CD14-positive monocyte (primary cell): ENCODE results near the gene YJU2. TPM values are rescaled to one million over a fixed set of nuclear protein-coding genes. Genes with fewer than 3 reads are reported as not detected.

Source experiments
- DNase-seq, 3 donors: peaks; one replicate each; pipeline ENCODE4 v3.0.0-alpha.2; 2011 to 2022
- H2AFZ ChIP-seq: 2 replicates; pipeline ENCODE4 v1.6.0; 2012; ENCODE audit warnings: mild to moderate bottlenecking, low read depth, low read length, inconsistent platforms; ENCODE audit not compliant: insufficient read depth, poor library complexity, severe bottlenecking
- H3K27ac ChIP-seq, 2 donors: 1 replicate in 1 of 2; 2 replicates in 1 of 2; pipeline ENCODE4 v1.5.1; 2012 to 2013; ENCODE audit warnings: low read length in 2 of 2, control low read depth in 1 of 2, inconsistent platforms in 1 of 2, low read depth in 1 of 2, mild to moderate bottlenecking in 1 of 2
- H3K27me3 ChIP-seq, 2 donors: one replicate each; pipeline versions ENCODE4 v1.6.0 to v1.6.1; 2011 to 2013; ENCODE audit warnings: low read length in 2 of 2; ENCODE audit not compliant: control insufficient read depth in 2 of 2, insufficient read depth in 2 of 2
- H3K36me3 ChIP-seq, 2 donors: replicated peaks in 1 of 2; 1 replicate in 1 of 2; 2 replicates in 1 of 2; pipeline versions ENCODE4 v1.5.1 to v1.6.1; 2012 to 2013; ENCODE audit warnings: low read length in 2 of 2, control low read depth in 1 of 2, inconsistent platforms in 1 of 2, mild to moderate bottlenecking in 1 of 2; ENCODE audit not compliant: insufficient read depth in 2 of 2, control insufficient read depth in 1 of 2
- H3K4me1 ChIP-seq, 2 donors: 1 replicate in 1 of 2; 2 replicates in 1 of 2; pipeline versions ENCODE4 v1.5.1 to v1.6.1; 2012 to 2013; ENCODE audit warnings: low read length in 2 of 2, control low read depth in 1 of 2, inconsistent platforms in 1 of 2, mild to moderate bottlenecking in 1 of 2, moderate library complexity in 1 of 2; ENCODE audit not compliant: insufficient read depth in 2 of 2, control insufficient read depth in 1 of 2
- H3K4me2 ChIP-seq: replicated peaks from 2 replicates; pipeline ENCODE3; 2012; ENCODE audit warnings: low read length, moderate library complexity, mild to moderate bottlenecking; ENCODE audit not compliant: poor library complexity, severe bottlenecking; ENCODE audit errors: extremely low read depth
- H3K4me3 ChIP-seq, 3 experiments: fragments of 200-600 bp in 1 of 3; sonication (generic) in 1 of 3; replicated peaks in 1 of 3; 1 replicate in 2 of 3; 2 replicates in 1 of 3; pipeline ENCODE4 v1.5.1; 2011 to 2013; ENCODE audit warnings: low read length in 3 of 3, mild to moderate bottlenecking in 3 of 3, control low read depth in 2 of 3, low read depth in 2 of 3, inconsistent platforms in 1 of 3, moderate library complexity in 1 of 3
- H3K79me2 ChIP-seq: 2 replicates; pipeline ENCODE4 v1.6.0; 2012; ENCODE audit warnings: mild to moderate bottlenecking, control low read depth, inconsistent platforms, low read length, moderate library complexity; ENCODE audit not compliant: insufficient read depth
- H3K9ac ChIP-seq: 2 replicates; pipeline ENCODE4 v1.6.0; 2017; ENCODE audit warnings: low read length, mild to moderate bottlenecking; ENCODE audit not compliant: insufficient read depth, poor library complexity, severe bottlenecking
- H3K9me3 ChIP-seq, 2 donors: replicated peaks in 1 of 2; 1 replicate in 1 of 2; 2 replicates in 1 of 2; pipeline versions ENCODE4 v1.5.1 to v1.6.1; 2012 to 2013; ENCODE audit warnings: low read length in 2 of 2, control low read depth in 1 of 2; ENCODE audit not compliant: control insufficient read depth in 1 of 2, insufficient read depth in 1 of 2
- H4K20me1 ChIP-seq: 2 replicates; pipeline ENCODE4 v1.6.0; 2012; ENCODE audit warnings: mild to moderate bottlenecking, low read length, control low read depth, moderate library complexity; ENCODE audit not compliant: insufficient read depth
- H3K27ac Mint-ChIP-seq, 7 donors: one replicate each; pipeline ENCODE4 v1.8.0; 2020; ENCODE audit warnings: mild to moderate bottlenecking in 7 of 7, mixed read lengths in 7 of 7, moderate library complexity in 6 of 7, inconsistent platforms in 2 of 7
- H3K27me3 Mint-ChIP-seq, 3 donors: one replicate each; pipeline ENCODE4 v1.8.0; 2021 to 2022; ENCODE audit warnings: low read depth in 3 of 3, mild to moderate bottlenecking in 3 of 3, mixed read lengths in 3 of 3, moderate library complexity in 3 of 3, inconsistent platforms in 1 of 3
- H3K36me3 Mint-ChIP-seq, 2 donors: one replicate each; pipeline ENCODE4 v1.8.0; 2020; ENCODE audit warnings: mixed read lengths in 2 of 2, inconsistent platforms in 1 of 2, mild to moderate bottlenecking in 1 of 2
- H3K4me1 Mint-ChIP-seq: one replicate; pipeline ENCODE4 v1.8.0; 2020; ENCODE audit warnings: mild to moderate bottlenecking, mixed read lengths
- H3K4me3 Mint-ChIP-seq, 2 donors: one replicate each; pipeline ENCODE4 v1.8.0; 2020; ENCODE audit warnings: mild to moderate bottlenecking in 2 of 2, mixed read lengths in 2 of 2, moderate library complexity in 1 of 2
- H3K9me3 Mint-ChIP-seq, 7 donors: one replicate each; pipeline ENCODE4 v1.8.0; 2020 to 2022; ENCODE audit warnings: mixed read lengths in 7 of 7, mild to moderate bottlenecking in 6 of 7, moderate library complexity in 6 of 7, inconsistent platforms in 2 of 7
- CTCF ChIP-seq: fragments of 200-600 bp; IDR thresholded peaks from one replicate; pipeline ENCODE4 v1.8.0; 2022; ENCODE audit warnings: antibody characterized with exemption, mild to moderate bottlenecking
- WGBS: methylation state at CpG from one replicate; pipeline ENCODE4 v1.1.5; 2013; ENCODE audit warnings: missing lambda C conversion rate; ENCODE audit not compliant: insufficient coverage; 5-methylcytosine and 5-hydroxymethylcytosine counted together
- intact Hi-C, 2 donors: fragments of 100-400 bp; cut with micrococcal nuclease; formaldehyde crosslinking; loops; one replicate each; pipeline versions ENCODE4 v1.15.0 to v1.15.1; 2023
- polyA plus RNA-seq, 3 donors: library from polyadenylated mRNA; depleted of rRNA in 1 of 3; unstranded in 2 of 3; stranded (reverse) in 1 of 3; fragments of 300-500 nt in 2 of 3; fragments of >200 nt in 1 of 3; fragmentation: Illumina TruSeq in 2 of 3; gene quantifications; 1 replicate in 2 of 3; 2 replicates in 1 of 3; pipeline ENCODE4 v1.2.3, GENCODE V29; 2012 to 2021

Gene YJU2
- polyA plus RNA-seq, 3 donors: 8.6 to 19.3 (median 13.4) TPM

- Mint-ChIP-seq H3K4me1 (peaks cover 14% of the 10 kb centered on the region), H3K27me3 (peaks cover 3 to 8% (median 6%) of the 10 kb centered on the region in 3 donors), H3K9me3 (peaks cover 2 to 17% (median 13%) of the 10 kb centered on the region in 7 donors), H3K4me3 (no peak overlapping the region), H3K36me3 (no peaks in the 10 kb centered on the region), H3K27ac (peak overlapping the region in 1 of 7 donors; percentile 15)
- no peak overlapping the region for H3K4me2 ChIP-seq
- no peak overlapping the region for H3K9ac ChIP-seq
- no peaks in the 10 kb centered on the region for H3K36me3 ChIP-seq
- 40% methylated on average over 2 of the region's 12 CpGs for WGBS
- DNase-seq: no peak
- TF ChIP-seq CTCF: no peak
- no peak overlapping the region for H2AFZ ChIP-seq
- H3K27me3 ChIP-seq: no peaks in the 10 kb centered on the region
- H3K79me2 ChIP-seq: no peaks in the 10 kb centered on the region
- intact Hi-C loops: no loop called here
- no peak overlapping the region for H3K27ac ChIP-seq
- peaks cover 0 to 20% of the 10 kb centered on the region in 2 donors for H3K9me3 ChIP-seq
- peaks cover 9 to 17% of the 10 kb centered on the region in 2 donors for H3K4me1 ChIP-seq
- no peak overlapping the region for H3K4me3 ChIP-seq
- H4K20me1 ChIP-seq: no peaks in the 10 kb centered on the region
Measured at GRCh38 chr19:4313847-4314490, 67.1 kb downstream of the YJU2 start.

GRCh38 chr19:4316956-4317355 lies 70.1 kb downstream of the YJU2 start:
- Histone ChIP-seq H3K4me2 (no peak overlapping the region), H3K9ac (no peak overlapping the region), H4K20me1 (no peaks in the 10 kb centered on the region), H3K9me3 (peaks cover 21 to 44% of the 10 kb centered on the region in 2 donors), H3K4me1 (peaks cover 12 to 21% of the 10 kb centered on the region in 2 donors), H3K4me3 (no peak overlapping the region), H3K36me3 (no peaks in the 10 kb centered on the region), H3K27ac (no peak overlapping the region), H3K27me3 (no peaks in the 10 kb centered on the region), H2AFZ (no peak overlapping the region), H3K79me2 (no peaks in the 10 kb centered on the region)
- 97% methylated on average over 6 of the region's 9 CpGs for WGBS
- no peak overlapping the region for H3K4me3 Mint-ChIP-seq
- DNase-seq: no peak
- no peak overlapping the region for H3K27ac Mint-ChIP-seq
- peaks cover 20% of the 10 kb centered on the region for H3K4me1 Mint-ChIP-seq
- TF ChIP-seq CTCF: no peak
- intact Hi-C loops: no loop called here
- H3K9me3 Mint-ChIP-seq: peaks cover 30 to 45% (median 40%) of the 10 kb centered on the region in 7 donors
- no peaks in the 10 kb centered on the region for H3K36me3 Mint-ChIP-seq
- peaks cover 3 to 6% (median 6%) of the 10 kb centered on the region in 3 donors for H3K27me3 Mint-ChIP-seq
